ENCODE data around the gene FAM53B. TPM values are rescaled to one million over a fixed set of nuclear protein-coding genes. Genes with fewer than 3 reads are reported as not detected.
"Not testable (repeated sequence)": the region's sequence is repeated elsewhere in the genome, so short reads cannot be mapped to it uniquely, and the experiment has no call there.

FAM53B gene
- total RNA-seq, 1 donor from 2014 or later = 41.3 TPM

GRCh38 chr10:124590216-124591122 lies 153.7 kb downstream of the FAM53B start:
- no peak for TF ChIP-seq CTCF (conservative IDR thresholded peaks at IDR 0.05)
- peaks cover 28% of the 10 kb centered on the region for H3K4me1 Mint-ChIP-seq
- peaks cover 2% of the 10 kb centered on the region for H3K9me3 Mint-ChIP-seq
- no peaks in the 10 kb centered on the region for H3K36me3 Mint-ChIP-seq (ENCODE audit: low read depth)
- no peak overlapping the region for H3K4me3 Mint-ChIP-seq
- H3K27ac Mint-ChIP-seq (ENCODE audit: unreplicated experiment) = peak overlapping the region; percentile 8
- H3K27me3 Mint-ChIP-seq (ENCODE audit: low read depth) = no peaks in the 10 kb centered on the region
- no peak for DNase-seq (ENCODE audit: low read depth, low spot score)

GRCh38 chr10:124589491-124590041 lies 154.6 kb downstream of the FAM53B start:
- no peak for TF ChIP-seq CTCF (conservative IDR thresholded peaks at IDR 0.05)
- H3K4me3 Mint-ChIP-seq = peak overlapping the region; percentile 38
- peaks cover 28% of the 10 kb centered on the region for H3K4me1 Mint-ChIP-seq
- H3K27ac Mint-ChIP-seq (ENCODE audit: unreplicated experiment) = no peak overlapping the region
- H3K9me3 Mint-ChIP-seq = peaks cover 2% of the 10 kb centered on the region
- no peak for DNase-seq (ENCODE audit: low read depth, low spot score)
- H3K36me3 Mint-ChIP-seq (ENCODE audit: low read depth) = no peaks in the 10 kb centered on the region
- H3K27me3 Mint-ChIP-seq (ENCODE audit: low read depth) = no peaks in the 10 kb centered on the region

GRCh38 chr10:124588736-124589490 lies 155.3 kb downstream of the FAM53B start:
- TF ChIP-seq CTCF (conservative IDR thresholded peaks at IDR 0.05) = no peak
- Mint-ChIP-seq H3K9me3 (peaks cover 2% of the 10 kb centered on the region), H3K4me3 (no peak overlapping the region), H3K4me1 (peaks cover 28% of the 10 kb centered on the region), H3K27me3 (ENCODE audit: low read depth) (no peaks in the 10 kb centered on the region), H3K27ac (ENCODE audit: unreplicated experiment) (peak overlapping the region; percentile 35), H3K36me3 (ENCODE audit: low read depth) (no peaks in the 10 kb centered on the region)
- no peak for DNase-seq (ENCODE audit: low read depth, low spot score)

GRCh38 chr10:124588341-124588735 lies 155.8 kb downstream of the FAM53B start:
- not testable (repeated sequence) for H3K27ac Mint-ChIP-seq (ENCODE audit: unreplicated experiment); H3K4me3 Mint-ChIP-seq; H3K27me3 Mint-ChIP-seq (ENCODE audit: low read depth); H3K36me3 Mint-ChIP-seq (ENCODE audit: low read depth); H3K9me3 Mint-ChIP-seq; DNase-seq (ENCODE audit: low read depth, low spot score)
- peaks cover 28% of the 10 kb centered on the region for H3K4me1 Mint-ChIP-seq

- Mint-ChIP-seq H3K4me3 (no peak overlapping the region), H3K27ac (ENCODE audit: unreplicated experiment) (no peak overlapping the region), H3K9me3 (peaks cover 2% of the 10 kb centered on the region), H3K4me1 (peaks cover 28% of the 10 kb centered on the region), H3K27me3 (ENCODE audit: low read depth) (no peaks in the 10 kb centered on the region), H3K36me3 (ENCODE audit: low read depth) (no peaks in the 10 kb centered on the region)
- no peak for DNase-seq (ENCODE audit: low read depth, low spot score)
- no peak for TF ChIP-seq CTCF (conservative IDR thresholded peaks at IDR 0.05)
Observed at GRCh38 chr10:124587811-124588211, 156.4 kb downstream of the FAM53B start.
